NCI-H510A treated with DMSO at 0.1 percent for 48 hours (cell line): Measurements from ENCODE around the gene TIMP3.

Experiments
- DNase-seq: peaks from one replicate; lab custom pipeline; 2025; lab: John Stamatoyannopoulos, UW

Gene TIMP3

GRCh38 chr22:32882774-32883530 is 81.4 kb downstream of the TIMP3 start:
- DNase-seq = no peak

- no peak for DNase-seq
Measured at GRCh38 chr22:32887324-32887980, 85.9 kb downstream of the TIMP3 start.

GRCh38 chr22:32888976-32889375 is 87.5 kb downstream of the TIMP3 start:
- no peak for DNase-seq

GRCh38 chr22:32896891-32897290 is 95.4 kb downstream of the TIMP3 start:
- DNase-seq = no peak

GRCh38 chr22:32897400-32897799 is 95.9 kb downstream of the TIMP3 start:
- DNase-seq = no peak

GRCh38 chr22:32900886-32901635 is 99.6 kb downstream of the TIMP3 start:
- no peak for DNase-seq

GRCh38 chr22:32901925-32902324 is 100.4 kb downstream of the TIMP3 start:
- no peak for DNase-seq

- no peak for DNase-seq
Measured at GRCh38 chr22:32903507-32903906, 102.0 kb downstream of the TIMP3 start.

GRCh38 chr22:32904044-32904443 is 102.5 kb downstream of the TIMP3 start:
- DNase-seq = no peak

GRCh38 chr22:32905400-32905799 is 103.9 kb downstream of the TIMP3 start:
- DNase-seq = no peak

- no peak for DNase-seq
Measured at GRCh38 chr22:32909581-32910428, 108.3 kb downstream of the TIMP3 start.

GRCh38 chr22:32910429-32910772 is 108.9 kb downstream of the TIMP3 start:
- no peak for DNase-seq

GRCh38 chr22:32911503-32911902 is 110.0 kb downstream of the TIMP3 start:
- no peak for DNase-seq
